HG02852 (cell line): Measurements from ENCODE around the gene LIAS.

Experiments used
- ATAC-seq: cut with Tn5 transposase; IDR thresholded peaks from one replicate; pipeline ENCODE4 v1.9.1; 2021; ENCODE audit warnings: mild to moderate bottlenecking, moderate library complexity; ENCODE audit not compliant: unreplicated experiment

Gene LIAS

DNA sequence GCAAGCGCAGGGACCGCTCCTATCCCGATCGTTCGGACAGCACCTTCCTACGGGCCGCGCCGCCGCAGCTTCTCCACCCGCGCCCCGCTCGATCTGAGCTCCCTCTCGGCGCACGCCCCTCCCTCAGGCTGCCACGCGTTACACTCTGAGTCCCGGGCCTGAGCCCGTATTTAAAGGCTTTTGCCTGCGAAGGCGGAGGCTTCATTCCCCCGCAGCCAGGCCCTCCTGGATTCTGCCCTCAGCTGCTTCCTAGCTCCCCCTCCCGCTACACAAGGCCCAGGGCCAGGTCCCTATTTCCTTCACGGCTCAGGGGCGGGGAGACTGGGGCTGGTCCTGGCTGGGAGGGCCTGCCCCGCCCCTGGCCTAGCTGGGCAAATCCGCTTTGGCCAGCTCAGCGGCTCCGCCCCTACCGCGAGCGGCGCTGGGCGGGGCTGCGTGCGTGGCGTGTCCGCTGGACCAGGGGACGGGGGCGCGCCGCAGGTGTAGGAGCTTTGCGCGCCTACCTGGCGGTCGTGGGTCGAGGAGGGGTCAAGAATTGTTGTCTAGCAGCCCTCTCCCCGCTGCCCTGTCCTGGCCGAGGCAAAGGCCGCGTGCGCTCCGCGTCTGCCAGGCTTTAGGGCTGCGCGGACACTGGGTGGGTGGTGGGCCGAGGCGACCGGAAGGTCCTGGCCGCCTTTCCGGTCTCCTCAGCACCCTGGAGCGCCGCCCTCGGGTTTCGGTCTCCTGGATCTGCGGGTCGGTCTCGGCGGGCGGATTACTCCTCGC lies 68.6 kb downstream of the LIAS start, which contains the start of gene UGDH:
Gene UGDH, minus strand, starts transcription at position 144 of the 765 bp plus-strand sequence. CDS start 5,927 bp downstream, outside the sequence.
- ATAC-seq, result peak; percentile 96

DNA sequence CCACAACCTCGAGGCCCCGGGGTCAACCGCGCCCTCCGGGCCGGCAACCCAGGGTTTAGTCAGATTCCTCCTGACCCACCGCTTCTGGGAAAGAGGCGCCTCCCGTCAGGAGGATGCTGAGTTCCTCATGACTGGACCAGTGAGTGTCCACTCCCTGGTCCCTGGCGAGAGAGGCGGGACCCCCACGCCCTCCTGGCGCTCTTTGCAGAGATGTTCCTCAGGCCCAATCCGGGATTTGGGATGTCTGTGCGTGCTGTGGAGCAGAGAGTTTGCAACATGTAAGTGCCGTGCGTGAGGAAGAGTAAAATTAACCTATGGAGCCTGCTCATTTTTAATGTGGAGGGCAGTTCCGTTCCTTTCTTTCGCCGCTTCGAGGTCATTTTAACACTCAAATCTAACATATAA lies 69.2 kb downstream of the LIAS start:
- ATAC-seq, result no peak
